ENCODE measurements around the gene CCDC43.
A peak's percentile ranks its signal among the peaks of the same experiment; 100 is the strongest.
"Not testable (repeated sequence)": the region's sequence is repeated elsewhere in the genome, so short reads cannot be mapped to it uniquely, and the experiment has no call there.

The CCDC43 gene

DNA sequence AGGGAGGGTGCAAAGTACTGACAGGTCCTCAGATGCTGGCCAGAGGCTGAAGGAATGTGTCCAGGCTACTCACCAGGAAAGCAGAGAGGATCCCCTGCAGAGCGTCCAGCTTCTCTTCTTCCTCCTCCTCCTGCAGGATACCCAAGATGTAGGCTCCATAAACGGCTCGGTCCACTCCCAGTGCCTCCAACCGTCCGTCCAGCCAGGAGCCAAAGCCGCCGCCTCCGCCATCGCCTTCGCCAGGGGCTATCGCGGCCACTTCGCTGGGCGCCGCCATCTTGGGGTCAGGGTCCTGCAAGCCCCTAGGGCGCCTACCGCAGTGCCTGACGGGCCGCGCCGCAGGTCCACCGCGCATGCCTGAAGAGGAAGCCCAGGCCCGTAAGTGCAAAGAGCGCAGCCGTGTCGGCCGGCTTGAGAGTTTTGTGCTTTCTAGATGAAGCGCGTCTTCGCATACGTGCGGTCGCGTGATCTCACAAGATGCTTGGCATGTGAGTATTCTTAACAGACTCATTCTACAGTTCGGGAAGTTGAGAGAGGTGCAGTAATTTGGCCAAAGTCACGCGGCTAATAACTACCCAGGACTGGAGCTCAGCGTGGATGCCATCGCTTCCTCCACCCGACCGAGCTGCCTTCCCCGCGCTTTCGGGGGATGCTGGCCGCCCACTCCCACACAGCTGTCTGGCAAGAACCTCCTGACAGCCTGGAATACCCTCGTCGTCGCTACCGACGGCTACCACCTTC, at the start of gene CCDC43:
TSS of gene CCDC43 (minus strand) at position 300 of the 741 bp plus-strand sequence. CDS start at position 277, 23 bp downstream.
- peak; percentile 84 for DNase-seq

DNA sequence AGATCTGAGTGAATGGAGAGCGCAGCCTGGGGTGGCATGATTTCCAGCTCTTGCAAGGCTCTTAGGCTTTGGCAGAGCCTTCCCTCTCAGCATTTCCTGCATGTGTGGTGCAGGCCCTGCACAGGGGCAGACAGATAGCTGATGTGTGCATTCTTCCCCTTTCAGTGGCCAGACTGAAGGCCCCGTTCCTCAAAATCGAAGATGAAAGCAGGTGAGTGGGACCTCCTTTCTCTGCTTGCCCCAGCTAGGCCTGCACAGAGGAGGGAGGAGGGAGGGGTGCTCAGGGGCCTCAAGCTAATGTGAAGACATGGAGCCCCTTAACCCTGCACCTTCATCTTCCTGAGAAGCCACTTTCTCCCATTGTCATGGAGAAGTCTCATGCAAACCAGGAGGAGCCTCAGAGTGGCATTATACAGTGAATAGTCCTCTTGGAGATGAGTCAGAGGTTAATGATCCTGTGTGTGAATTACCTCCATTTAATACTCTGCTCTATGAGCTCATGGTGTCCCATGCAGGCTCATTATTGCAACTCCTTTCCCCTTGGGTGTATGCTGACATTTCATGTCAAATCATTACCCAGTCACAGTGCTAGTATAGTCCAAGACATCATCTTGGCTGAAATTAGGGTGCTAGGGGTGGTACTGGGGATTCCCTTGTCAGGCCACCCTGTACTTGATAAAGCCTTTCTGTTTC, 48.8 kb upstream of the CCDC43 start:
- DNase-seq: no peak

DNA sequence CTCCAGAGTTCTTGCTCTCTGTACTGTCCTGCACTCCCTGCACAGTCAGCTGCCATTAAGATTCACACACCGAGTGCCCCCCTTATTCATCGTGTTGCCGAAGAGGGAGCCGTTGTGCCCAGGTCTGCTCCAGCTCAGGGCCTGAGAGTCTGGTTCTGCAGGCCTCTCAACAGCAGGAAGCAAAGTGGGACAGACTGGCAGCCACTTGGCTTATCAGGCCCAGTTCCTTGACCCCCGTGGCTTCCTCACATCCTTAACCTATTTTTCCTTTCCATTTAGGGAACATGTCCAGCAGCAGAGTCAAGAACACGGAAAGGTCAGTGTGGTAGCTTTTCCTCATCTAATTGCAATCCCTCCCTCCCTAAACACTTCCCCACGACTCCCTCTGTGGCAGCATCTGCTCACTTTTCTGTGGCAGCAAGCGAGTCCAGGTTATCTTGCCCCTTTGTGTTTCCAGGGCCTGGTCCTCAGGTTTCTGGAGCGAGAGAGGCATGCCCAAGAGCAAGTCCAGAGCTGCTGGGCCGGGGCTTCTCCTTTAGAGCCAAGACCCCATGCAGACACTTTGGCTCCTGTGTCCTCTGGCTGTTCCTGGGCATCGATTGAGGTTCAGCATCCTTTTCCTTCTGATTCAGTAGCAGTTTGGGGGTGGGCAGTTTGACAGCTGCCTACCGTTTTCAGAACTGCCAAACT, 47.1 kb upstream of the CCDC43 start:
- no peak for DNase-seq

- DNase-seq: no peak
Measured at GRCh38 chr17:44734272-44734671, 44.7 kb upstream of the CCDC43 start.

GRCh38 chr17:44733753-44734152, 44.2 kb upstream of the CCDC43 start:
- no peak for DNase-seq

GRCh38 chr17:44726121-44726520, 36.5 kb upstream of the CCDC43 start:
- DNase-seq: not testable (repeated sequence)

DNA sequence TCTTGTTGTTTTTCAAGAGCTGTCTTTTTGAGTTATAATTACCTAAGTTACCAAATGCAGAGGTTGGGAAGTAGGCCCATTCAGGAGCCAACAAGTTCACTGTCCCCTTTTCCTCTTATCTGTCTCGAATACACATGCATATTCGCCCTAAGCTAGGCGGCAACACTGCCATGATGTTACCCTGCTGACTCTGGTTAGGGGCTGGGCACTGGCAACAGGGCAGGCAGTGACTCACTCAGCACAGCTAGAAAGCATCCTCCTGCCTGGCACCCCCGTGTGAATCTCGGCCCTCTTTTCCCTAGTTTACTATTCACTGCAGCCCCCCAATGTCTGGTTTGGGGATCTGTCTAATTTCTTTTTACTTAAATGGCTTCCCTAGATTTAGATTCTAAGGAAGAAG, 32.7 kb upstream of the CCDC43 start:
- no peak for DNase-seq

GRCh38 chr17:44719444-44719843, 29.9 kb upstream of the CCDC43 start:
- no peak for DNase-seq

GRCh38 chr17:44708401-44709263, 19.1 kb upstream of the CCDC43 start, which contains the start of gene DBF4B:
DBF4B (plus strand) TSS chr17:44708665; CDS start chr17:44708821, 156 bp downstream.
- peak; percentile 75 for DNase-seq

DNA sequence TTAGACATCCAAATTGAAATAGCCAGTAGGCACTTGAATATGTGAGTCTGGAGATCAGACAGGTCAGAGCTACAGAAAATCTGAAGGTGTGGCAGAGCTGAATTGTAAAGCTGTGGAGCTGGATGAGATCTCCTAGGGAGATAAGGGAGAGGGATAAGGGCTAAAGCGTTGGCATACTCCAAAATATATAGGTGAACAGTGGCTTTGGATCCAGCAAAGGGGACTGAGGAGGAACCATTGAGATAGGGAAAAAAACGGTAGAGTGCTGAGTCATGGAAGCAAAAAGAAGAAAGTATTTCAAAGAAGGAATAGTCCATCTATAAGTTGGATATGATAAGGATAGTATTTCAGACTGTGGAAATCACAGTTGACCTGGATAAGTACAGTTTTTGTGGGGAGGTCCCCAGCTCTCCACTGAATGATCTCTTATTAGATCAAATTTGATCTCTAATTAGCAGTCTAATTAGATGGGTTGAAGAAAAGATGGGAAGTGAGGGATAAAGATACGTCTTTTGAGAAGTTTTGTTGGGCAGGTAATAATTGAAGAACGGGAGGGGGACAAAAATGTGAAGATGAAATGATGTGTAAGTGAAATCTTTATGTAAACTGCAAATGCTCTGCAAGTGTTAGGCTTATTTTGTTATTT, 18.3 kb upstream of the CCDC43 start:
- no peak for DNase-seq

DNA sequence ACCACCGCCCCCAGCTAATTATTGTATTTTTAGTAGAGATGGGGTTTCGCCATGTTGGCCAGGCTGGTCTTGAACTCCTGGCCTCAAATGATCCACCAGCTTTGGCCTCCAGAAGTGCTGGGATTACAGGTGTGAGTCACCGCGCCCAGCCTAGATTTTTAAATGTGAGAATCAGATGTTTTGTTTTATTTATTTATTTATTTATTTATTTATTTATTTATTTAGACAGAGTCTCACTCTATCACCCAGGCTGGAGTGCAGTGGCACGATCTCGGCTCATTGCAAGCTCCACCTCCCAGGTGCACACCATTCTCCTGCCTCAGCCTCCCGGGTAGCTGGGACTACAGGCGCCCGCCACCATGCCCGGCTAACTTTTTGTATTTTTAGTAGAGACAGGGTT, 10.7 kb upstream of the CCDC43 start:
- DNase-seq: not testable (repeated sequence)

DNA sequence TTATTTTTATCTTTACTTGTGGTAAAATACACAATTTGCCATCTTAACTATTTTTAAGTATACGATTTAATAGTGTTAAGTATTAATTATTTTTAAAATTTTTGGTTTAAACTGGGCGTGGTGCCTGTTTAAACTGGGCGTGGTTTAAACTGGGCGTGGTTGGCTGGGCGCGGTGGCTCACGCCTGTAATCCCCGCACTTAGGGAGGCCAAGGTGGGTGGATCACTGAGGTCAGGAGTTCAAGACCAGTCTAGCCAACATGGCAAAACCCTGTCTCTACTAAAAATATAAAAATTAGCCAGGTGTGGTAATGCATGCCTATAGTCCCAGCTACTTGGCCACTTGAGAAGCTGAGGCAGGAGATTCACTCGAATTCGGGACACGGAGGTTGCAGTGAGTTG, 4.0 kb upstream of the CCDC43 start:
- DNase-seq: no peak

GRCh38 chr17:44690746-44691306, 1.2 kb upstream of the CCDC43 start:
- DNase-seq: not testable (repeated sequence)

GRCh38 chr17:44688675-44689476, 700 bp downstream of the CCDC43 start:
- DNase-seq: no peak

DNA sequence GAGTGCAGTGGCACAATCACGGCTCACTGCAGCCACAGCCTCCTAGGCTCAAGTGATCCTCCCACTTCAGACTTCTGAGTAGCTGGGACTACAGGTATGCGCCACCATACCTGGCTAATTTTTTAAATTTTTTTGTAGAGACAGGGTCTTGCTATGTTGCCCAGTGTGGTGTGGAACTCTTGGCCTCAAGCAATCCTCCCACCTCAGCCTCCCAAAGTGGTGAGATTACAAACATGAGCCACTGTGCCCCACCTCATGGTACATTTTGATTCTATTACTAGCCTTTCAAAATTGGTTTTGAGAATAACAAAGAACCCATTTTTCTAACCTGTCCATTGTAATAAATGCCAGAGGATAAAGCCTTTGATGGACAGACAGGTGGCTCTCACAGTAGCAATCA, 1.4 kb downstream of the CCDC43 start:
- DNase-seq: no peak

DNA sequence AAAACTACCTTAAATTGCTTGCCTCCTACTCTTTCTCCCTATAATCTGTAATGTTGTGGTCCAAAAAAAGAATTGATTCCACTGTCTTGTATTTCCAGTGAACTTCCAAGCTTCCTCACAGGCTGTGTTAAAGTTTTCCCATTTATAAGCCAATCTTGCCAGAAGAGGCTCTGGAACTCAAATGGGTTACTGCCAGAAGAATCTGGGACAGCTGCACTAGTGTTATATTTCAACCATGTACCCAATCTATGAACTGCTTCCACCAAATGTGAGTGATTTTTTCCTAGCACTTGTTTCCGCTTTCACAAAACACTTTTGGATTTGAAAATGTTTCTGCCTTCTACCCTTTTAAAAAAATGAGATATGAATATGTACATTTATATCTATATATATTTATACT, 1.8 kb downstream of the CCDC43 start:
- no peak for DNase-seq

GRCh38 chr17:44683303-44683702, 6.3 kb downstream of the CCDC43 start:
- DNase-seq: not testable (repeated sequence)

DNA sequence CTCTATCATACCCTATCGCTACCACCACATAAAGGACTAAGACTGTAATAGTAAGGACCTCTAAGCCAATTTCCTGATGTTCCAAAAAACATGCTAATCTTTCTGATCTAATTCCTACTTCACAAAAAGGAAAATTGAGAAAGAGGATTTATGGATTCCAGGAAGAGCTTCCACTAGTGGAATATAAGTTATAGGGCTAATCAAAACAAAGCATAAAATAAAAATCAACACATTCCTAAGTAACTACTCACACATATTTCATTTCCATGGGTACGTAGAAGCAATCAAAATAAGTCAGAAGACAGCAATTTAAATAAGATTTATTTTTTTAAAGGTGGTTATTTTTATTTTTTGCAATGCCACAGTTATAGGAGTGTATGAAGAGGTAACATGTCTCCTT, 12.4 kb downstream of the CCDC43 start:
- no peak for DNase-seq

GRCh38 chr17:44673893-44674292, 15.7 kb downstream of the CCDC43 start:
- no peak for DNase-seq

DNA sequence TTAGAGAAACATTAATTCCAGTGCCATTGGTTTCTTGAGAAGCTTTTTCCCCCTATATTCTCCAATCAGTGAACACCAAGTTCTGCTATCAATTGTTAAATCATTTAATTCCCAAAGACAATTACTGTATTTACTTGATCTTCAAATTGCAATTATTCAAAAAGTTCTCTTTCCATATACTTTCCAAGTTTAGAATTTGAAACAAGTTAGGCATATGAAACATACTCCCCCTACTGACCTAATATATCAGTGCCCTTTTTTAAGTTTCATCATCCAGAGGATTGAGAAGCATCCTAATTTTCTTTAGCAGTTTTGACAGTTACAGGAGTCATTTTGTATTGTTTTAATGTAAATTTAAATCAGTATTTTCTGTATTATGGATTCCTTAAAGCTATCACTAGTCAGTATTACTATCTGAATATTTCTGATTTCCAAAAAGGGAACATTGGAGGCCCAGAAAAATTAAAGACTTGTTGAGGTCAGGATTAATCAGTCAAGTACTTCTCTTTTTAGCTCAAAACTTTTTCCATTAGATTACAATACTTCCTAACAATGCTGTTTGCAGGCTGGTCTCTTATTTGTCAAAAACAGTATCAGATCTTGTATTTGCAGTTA, 17.0 kb downstream of the CCDC43 start:
- peak; percentile 23 for DNase-seq

- no peak for DNase-seq
Measured at GRCh38 chr17:44666006-44666405, 23.6 kb downstream of the CCDC43 start.

Measured in amniotic stem cell (primary cell).